GM03348 (cell line): ENCODE results near the gene RHCE.
"Not testable (repeated sequence)": the region's sequence is repeated elsewhere in the genome, so short reads cannot be mapped to it uniquely, and the experiment has no call there.

Experiments
- DNase-seq: peaks from one replicate; pipeline ENCODE4 v3.0.0; 2012; ENCODE audit warnings: low spot score

Gene RHCE

GRCh38 chr1:25398079-25398478, 22.5 kb downstream of the RHCE start:
- not testable (repeated sequence) for DNase-seq

GRCh38 chr1:25397549-25397948, 23.1 kb downstream of the RHCE start:
- not testable (repeated sequence) for DNase-seq

- DNase-seq: peak; percentile 13
These were observed 27.8 kb downstream of the RHCE start for GRCh38 chr1:25392841-25393240.

- DNase-seq: not testable (repeated sequence)
These were observed 30.9 kb downstream of the RHCE start for GRCh38 chr1:25389721-25390120.

- DNase-seq: not testable (repeated sequence)
These were observed 31.9 kb downstream of the RHCE start for GRCh38 chr1:25388691-25389090.

- not testable (repeated sequence) for DNase-seq
These were observed 33.5 kb downstream of the RHCE start for GRCh38 chr1:25387096-25387495.

GRCh38 chr1:25383875-25384274, 36.8 kb downstream of the RHCE start:
- not testable (repeated sequence) for DNase-seq

- peak; percentile 63 for DNase-seq
These were observed 37.5 kb downstream of the RHCE start for GRCh38 chr1:25383090-25383489.

- DNase-seq: not testable (repeated sequence)
These were observed 38.1 kb downstream of the RHCE start for GRCh38 chr1:25382543-25382942.

- not testable (repeated sequence) for DNase-seq
These were observed 42.3 kb downstream of the RHCE start for GRCh38 chr1:25378367-25378766.

GRCh38 chr1:25371757-25372156, 48.9 kb downstream of the RHCE start:
- peak; percentile 60 for DNase-seq

GRCh38 chr1:25369691-25370271, 50.8 kb downstream of the RHCE start:
- DNase-seq: not testable (repeated sequence)

- no peak for DNase-seq
These were observed 51.4 kb downstream of the RHCE start for GRCh38 chr1:25369241-25369640.

GRCh38 chr1:25362634-25363559, 57.7 kb downstream of the RHCE start:
- not testable (repeated sequence) for DNase-seq

GRCh38 chr1:25361901-25362300, 58.7 kb downstream of the RHCE start:
- no peak for DNase-seq

- peak; percentile 46 for DNase-seq
These were observed 59.7 kb downstream of the RHCE start for GRCh38 chr1:25360596-25361581.

- DNase-seq: peak; percentile 28
These were observed 63.8 kb downstream of the RHCE start for GRCh38 chr1:25356848-25357247.

GRCh38 chr1:25356441-25356840, 64.2 kb downstream of the RHCE start:
- DNase-seq: no peak

- no peak for DNase-seq
These were observed 64.7 kb downstream of the RHCE start for GRCh38 chr1:25355841-25356395.

GRCh38 chr1:25349606-25350005, 71.0 kb downstream of the RHCE start:
- no peak for DNase-seq

- no peak for DNase-seq
These were observed 73.1 kb downstream of the RHCE start for GRCh38 chr1:25347556-25347955.

- peak; percentile 34 for DNase-seq
These were observed 76.8 kb downstream of the RHCE start for GRCh38 chr1:25343872-25344271.
